Stimulated activated naive B cell treated with anti-CD40 and anti-IgM and Interleukin-4, amounts not matched to agents 10 μg/mL and 1 μg/mL and 100 μg/mL, for 72 hours (primary cell): Measurements from ENCODE around the gene TPRN.

ENCODE experiments used
- ATAC-seq, 2 donors: fragments of 150-1000 bp; cut with Tn5 transposase; replicated peaks; 2 replicates each; pipeline ENCODE4 v1.10.0; 2021; ENCODE audit warnings: moderate library complexity in 1 of 2
- DNase-seq: peaks from one replicate; pipeline ENCODE4 v3.0.0; 2021
- H3K27ac Mint-ChIP-seq: one replicate; pipeline ENCODE4 v1.8.0; 2022; ENCODE audit warnings: mild to moderate bottlenecking, mixed read lengths
- H3K27me3 Mint-ChIP-seq, 2 donors: one replicate each; pipeline ENCODE4 v1.8.0; 2022; ENCODE audit warnings: mixed read lengths in 2 of 2
- H3K36me3 Mint-ChIP-seq, 2 donors: one replicate each; pipeline ENCODE4 v1.8.0; 2022; ENCODE audit warnings: mixed read lengths in 2 of 2, mild to moderate bottlenecking in 1 of 2
- H3K4me1 Mint-ChIP-seq, 2 donors: one replicate each; pipeline ENCODE4 v1.8.0; 2022; ENCODE audit warnings: mixed read lengths in 2 of 2, mild to moderate bottlenecking in 1 of 2
- H3K4me3 Mint-ChIP-seq, 2 donors: one replicate each; pipeline ENCODE4 v1.8.0; 2022; ENCODE audit warnings: mild to moderate bottlenecking in 2 of 2, mixed read lengths in 2 of 2, moderate library complexity in 1 of 2
- H3K9me3 Mint-ChIP-seq, 2 donors: one replicate each; pipeline ENCODE4 v1.8.0; 2022; ENCODE audit warnings: mixed read lengths in 2 of 2, mild to moderate bottlenecking in 1 of 2

Gene TPRN

GRCh38 chr9:137215196-137215986 lies 14.8 kb upstream of the TPRN start:
- no peak for DNase-seq
- Mint-ChIP-seq H3K4me1 (peaks cover 5 to 6% of the 10 kb centered on the region in 2 donors), H3K4me3 (no peak overlapping the region), H3K9me3 (no peaks in the 10 kb centered on the region), H3K27ac (no peak overlapping the region), H3K36me3 (peaks cover 15 to 28% of the 10 kb centered on the region in 2 donors), H3K27me3 (no peaks in the 10 kb centered on the region)
- ATAC-seq = no peak

- Mint-ChIP-seq H3K4me1 (peaks cover 5 to 6% of the 10 kb centered on the region in 2 donors), H3K27me3 (no peaks in the 10 kb centered on the region), H3K36me3 (peaks cover 17 to 28% of the 10 kb centered on the region in 2 donors), H3K27ac (no peak overlapping the region), H3K4me3 (no peak overlapping the region), H3K9me3 (no peaks in the 10 kb centered on the region)
- ATAC-seq (no peak), DNase-seq (no peak)
Measured at GRCh38 chr9:137214620-137215019, 14.1 kb upstream of the TPRN start.

- peaks cover 7 to 11% of the 10 kb centered on the region in 2 donors for H3K4me1 Mint-ChIP-seq
- peaks cover 22 to 31% of the 10 kb centered on the region in 2 donors for H3K36me3 Mint-ChIP-seq
- H3K27ac Mint-ChIP-seq = no peak overlapping the region
- H3K4me3 Mint-ChIP-seq = no peak overlapping the region
- ATAC-seq (no peak), DNase-seq (no peak)
- H3K9me3 Mint-ChIP-seq = no peaks in the 10 kb centered on the region
- no peaks in the 10 kb centered on the region for H3K27me3 Mint-ChIP-seq
Measured at GRCh38 chr9:137213160-137214060, 12.9 kb upstream of the TPRN start.

- peaks cover 23 to 34% of the 10 kb centered on the region in 2 donors for H3K36me3 Mint-ChIP-seq
- no peak overlapping the region for H3K4me3 Mint-ChIP-seq
- H3K27me3 Mint-ChIP-seq = no peaks in the 10 kb centered on the region
- DNase-seq (no peak), ATAC-seq (no peak)
- H3K27ac Mint-ChIP-seq = no peak overlapping the region
- no peaks in the 10 kb centered on the region for H3K9me3 Mint-ChIP-seq
- H3K4me1 Mint-ChIP-seq = peaks cover 8 to 14% of the 10 kb centered on the region in 2 donors
Measured at GRCh38 chr9:137212520-137212919, 12.0 kb upstream of the TPRN start.

GRCh38 chr9:137211532-137211931 lies 11.0 kb upstream of the TPRN start:
- Mint-ChIP-seq H3K27me3 (no peaks in the 10 kb centered on the region), H3K4me1 (peaks cover 17 to 18% of the 10 kb centered on the region in 2 donors), H3K27ac (peak overlapping the region; percentile 85), H3K36me3 (peaks cover 30 to 44% of the 10 kb centered on the region in 2 donors), H3K4me3 (no peak overlapping the region), H3K9me3 (no peaks in the 10 kb centered on the region)
- DNase-seq = no peak
- no peak for ATAC-seq

GRCh38 chr9:137206602-137207001 lies 6.1 kb upstream of the TPRN start:
- no peaks in the 10 kb centered on the region for H3K9me3 Mint-ChIP-seq
- ATAC-seq (no peak), DNase-seq (no peak)
- no peaks in the 10 kb centered on the region for H3K27me3 Mint-ChIP-seq
- H3K4me1 Mint-ChIP-seq = peaks cover 33 to 54% of the 10 kb centered on the region in 2 donors
- H3K27ac Mint-ChIP-seq = peak overlapping the region; percentile 97
- peak overlapping the region; percentile 93 to 95 for H3K4me3 Mint-ChIP-seq
- H3K36me3 Mint-ChIP-seq = peaks cover 25 to 42% of the 10 kb centered on the region in 2 donors

- ATAC-seq = peak; percentile 70 to 71
- no peaks in the 10 kb centered on the region for H3K27me3 Mint-ChIP-seq
- peak within 1 kb of the TSS; percentile 93 to 95 for H3K4me3 Mint-ChIP-seq
- peaks cover 34 to 63% of the 10 kb centered on the region in 2 donors for H3K4me1 Mint-ChIP-seq
- DNase-seq = peak; percentile 89
- H3K9me3 Mint-ChIP-seq = no peaks in the 10 kb centered on the region
- peaks cover 20 to 34% of the 10 kb centered on the region in 2 donors for H3K36me3 Mint-ChIP-seq
- H3K27ac Mint-ChIP-seq = peak within 1 kb of the TSS; percentile 97
Measured at GRCh38 chr9:137205126-137206069, 4.9 kb upstream of the TPRN start, which contains the start of the genes NDOR1 and TMEM203. Gene NDOR1, plus strand, starts transcription at chr9:137205700. Its CDS starts 78 bp downstream, at chr9:137205778. Gene TMEM203, minus strand, starts transcription at chr9:137205648. Its CDS starts 234 bp downstream, at chr9:137205414.

- H3K27me3 Mint-ChIP-seq = no peaks in the 10 kb centered on the region
- peaks cover 18 to 34% of the 10 kb centered on the region in 2 donors for H3K36me3 Mint-ChIP-seq
- peak overlapping the region; percentile 95 for H3K27ac Mint-ChIP-seq
- H3K9me3 Mint-ChIP-seq = no peaks in the 10 kb centered on the region
- ATAC-seq (no peak), DNase-seq (no peak)
- H3K4me3 Mint-ChIP-seq = peak overlapping the region; percentile 93 to 95
- H3K4me1 Mint-ChIP-seq = peaks cover 34 to 64% of the 10 kb centered on the region in 2 donors
Measured at GRCh38 chr9:137204731-137205125, 4.2 kb upstream of the TPRN start.

GRCh38 chr9:137202966-137203365 lies 2.4 kb upstream of the TPRN start:
- H3K27ac Mint-ChIP-seq = peak overlapping the region; percentile 20
- DNase-seq = no peak

GRCh38 chr9:137201205-137201868 lies 796 bp upstream of the TPRN start:
- Mint-ChIP-seq H3K36me3 (peaks cover 7 to 12% of the 10 kb centered on the region in 2 donors), H3K4me3 (peak overlapping the region; percentile 87 to 92), H3K4me1 (peaks cover 33 to 72% of the 10 kb centered on the region in 2 donors), H3K27ac (peak overlapping the region; percentile 93), H3K27me3 (no peaks in the 10 kb centered on the region), H3K9me3 (no peaks in the 10 kb centered on the region)
- ATAC-seq (no peak), DNase-seq (no peak)

More at GRCh38 chr9:137202966-137203365, 2.4 kb upstream of the TPRN start:
- H3K36me3 Mint-ChIP-seq = peaks cover 15 to 27% of the 10 kb centered on the region in 2 donors
- no peak for ATAC-seq
- H3K9me3 Mint-ChIP-seq = no peaks in the 10 kb centered on the region
- peak overlapping the region in 1 of 2 donors; percentile 4 for H3K4me3 Mint-ChIP-seq
- H3K4me1 Mint-ChIP-seq = peaks cover 40 to 76% of the 10 kb centered on the region in 2 donors
- H3K27me3 Mint-ChIP-seq = no peaks in the 10 kb centered on the region

- DNase-seq (no peak), ATAC-seq (no peak)
- H3K4me3 Mint-ChIP-seq = peak overlapping the region; percentile 82 to 87
- no peaks in the 10 kb centered on the region for H3K9me3 Mint-ChIP-seq
- no peak overlapping the region for H3K27ac Mint-ChIP-seq
- no peaks in the 10 kb centered on the region for H3K27me3 Mint-ChIP-seq
- H3K36me3 Mint-ChIP-seq = peaks cover 4 to 12% of the 10 kb centered on the region in 2 donors
- H3K4me1 Mint-ChIP-seq = peaks cover 27 to 60% of the 10 kb centered on the region in 2 donors
Measured at GRCh38 chr9:137199411-137200121, 975 bp downstream of the TPRN start.

- no peaks in the 10 kb centered on the region for H3K9me3 Mint-ChIP-seq
- peak overlapping the region; percentile 82 to 87 for H3K4me3 Mint-ChIP-seq
- DNase-seq (no peak), ATAC-seq (no peak)
- peaks cover 4 to 10% of the 10 kb centered on the region in 2 donors for H3K36me3 Mint-ChIP-seq
- H3K27ac Mint-ChIP-seq = no peak overlapping the region
- H3K4me1 Mint-ChIP-seq = peaks cover 23 to 53% of the 10 kb centered on the region in 2 donors
- no peaks in the 10 kb centered on the region for H3K27me3 Mint-ChIP-seq
Measured at GRCh38 chr9:137198902-137199283, 1.6 kb downstream of the TPRN start.
